ENCODE results near the gene THSD7B.
"Not testable (repeated sequence)": the region's sequence is repeated elsewhere in the genome, so short reads cannot be mapped to it uniquely, and the experiment has no call there.

THSD7B gene

GRCh38 chr2:137287913-137288639 is 522.7 kb downstream of the THSD7B start:
- no peak for DNase-seq

GRCh38 chr2:137291836-137292570 is 526.7 kb downstream of the THSD7B start:
- DNase-seq, result no peak

GRCh38 chr2:137298377-137298776 is 533.0 kb downstream of the THSD7B start:
- no peak for DNase-seq

- no peak for DNase-seq
Measured at GRCh38 chr2:137300987-137301386, 535.6 kb downstream of the THSD7B start.

- no peak for DNase-seq
Measured at GRCh38 chr2:137302957-137303356, 537.6 kb downstream of the THSD7B start.

- DNase-seq, result no peak
Measured at GRCh38 chr2:137316075-137316474, 550.7 kb downstream of the THSD7B start.

- DNase-seq, result no peak
Measured at GRCh38 chr2:137321566-137321965, 556.2 kb downstream of the THSD7B start.

GRCh38 chr2:137331562-137331961 is 566.2 kb downstream of the THSD7B start:
- DNase-seq, result not testable (repeated sequence)

- DNase-seq, result no peak
Measured at GRCh38 chr2:137333386-137334165, 568.2 kb downstream of the THSD7B start.

- no peak for DNase-seq
Measured at GRCh38 chr2:137336067-137336466, 570.7 kb downstream of the THSD7B start.

GRCh38 chr2:137339051-137339450 is 573.7 kb downstream of the THSD7B start:
- DNase-seq, result no peak

- DNase-seq, result no peak
Measured at GRCh38 chr2:137345994-137346393, 580.6 kb downstream of the THSD7B start.

GRCh38 chr2:137348301-137348700 is 583.0 kb downstream of the THSD7B start:
- no peak for DNase-seq

GRCh38 chr2:137357634-137358033 is 592.3 kb downstream of the THSD7B start:
- DNase-seq, result no peak

GRCh38 chr2:137367361-137367760 is 602.0 kb downstream of the THSD7B start:
- DNase-seq, result no peak

- no peak for DNase-seq
Measured at GRCh38 chr2:137369106-137369505, 603.8 kb downstream of the THSD7B start.

GRCh38 chr2:137379186-137379585 is 613.8 kb downstream of the THSD7B start:
- no peak for DNase-seq

GRCh38 chr2:137380610-137381009 is 615.3 kb downstream of the THSD7B start:
- no peak for DNase-seq

- no peak for DNase-seq
Measured at GRCh38 chr2:137381731-137382130, 616.4 kb downstream of the THSD7B start.

GRCh38 chr2:137383391-137383790 is 618.0 kb downstream of the THSD7B start:
- DNase-seq, result no peak

GRCh38 chr2:137387044-137387443 is 621.7 kb downstream of the THSD7B start:
- DNase-seq, result no peak

- no peak for DNase-seq
Measured at GRCh38 chr2:137405496-137405895, 640.2 kb downstream of the THSD7B start.

GRCh38 chr2:137411585-137411984 is 646.2 kb downstream of the THSD7B start:
- DNase-seq, result no peak

GRCh38 chr2:137420744-137421143 is 655.4 kb downstream of the THSD7B start:
- DNase-seq, result no peak
